ENCODE measurements around the gene TARS2.

Gene TARS2

DNA sequence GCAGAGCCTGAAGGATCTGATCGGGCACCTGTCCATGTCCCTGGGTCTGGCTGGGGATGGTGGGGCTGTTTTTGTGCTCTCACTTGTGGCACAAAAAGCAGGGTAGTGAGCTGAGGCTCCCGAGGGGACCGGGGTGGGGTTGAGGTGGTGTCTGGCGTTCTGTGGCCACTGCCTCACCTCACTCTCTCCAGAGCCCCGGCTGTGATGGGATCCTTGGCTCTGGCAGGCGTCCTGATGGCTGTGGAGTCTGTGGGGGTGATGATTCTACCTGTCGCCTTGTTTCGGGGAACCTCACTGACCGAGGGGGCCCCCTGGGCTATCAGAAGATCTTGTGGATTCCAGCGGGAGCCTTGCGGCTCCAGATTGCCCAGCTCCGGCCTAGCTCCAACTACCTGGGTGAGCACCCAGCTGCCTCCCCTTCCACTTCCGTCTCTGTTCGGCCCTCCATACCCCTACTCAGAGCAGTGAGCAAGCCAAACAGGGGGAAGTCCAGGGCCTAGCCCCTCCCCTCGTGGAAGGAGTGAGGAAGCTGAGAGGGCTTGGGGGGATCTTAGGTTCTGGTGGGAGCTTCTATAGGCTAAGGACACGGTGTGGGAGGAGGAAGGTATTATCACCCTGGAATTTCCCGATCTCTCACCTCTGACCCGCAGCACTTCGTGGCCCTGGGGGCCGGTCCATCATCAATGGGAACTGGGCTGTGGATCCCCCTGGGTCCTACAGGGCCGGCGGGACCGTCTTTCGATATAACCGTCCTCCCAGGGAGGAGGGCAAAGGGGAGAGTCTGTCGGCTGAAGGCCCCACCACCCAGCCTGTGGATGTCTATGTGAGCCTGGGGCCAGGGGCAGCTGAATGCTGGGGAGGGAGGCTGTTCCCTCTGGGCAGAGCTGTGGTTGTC, 69.0 kb downstream of the TARS2 start:
- no peak for DNase-seq (ENCODE audit: low read depth)
- TF ChIP-seq MYC (IDR thresholded peaks at IDR 0.05; ENCODE audit: low read depth, low read length) (no peak), POLR2A (IDR thresholded peaks at IDR 0.05; ENCODE audit: extremely low read depth, insufficient read length) (no peak)
- TF ChIP-seq, protein P1, sequence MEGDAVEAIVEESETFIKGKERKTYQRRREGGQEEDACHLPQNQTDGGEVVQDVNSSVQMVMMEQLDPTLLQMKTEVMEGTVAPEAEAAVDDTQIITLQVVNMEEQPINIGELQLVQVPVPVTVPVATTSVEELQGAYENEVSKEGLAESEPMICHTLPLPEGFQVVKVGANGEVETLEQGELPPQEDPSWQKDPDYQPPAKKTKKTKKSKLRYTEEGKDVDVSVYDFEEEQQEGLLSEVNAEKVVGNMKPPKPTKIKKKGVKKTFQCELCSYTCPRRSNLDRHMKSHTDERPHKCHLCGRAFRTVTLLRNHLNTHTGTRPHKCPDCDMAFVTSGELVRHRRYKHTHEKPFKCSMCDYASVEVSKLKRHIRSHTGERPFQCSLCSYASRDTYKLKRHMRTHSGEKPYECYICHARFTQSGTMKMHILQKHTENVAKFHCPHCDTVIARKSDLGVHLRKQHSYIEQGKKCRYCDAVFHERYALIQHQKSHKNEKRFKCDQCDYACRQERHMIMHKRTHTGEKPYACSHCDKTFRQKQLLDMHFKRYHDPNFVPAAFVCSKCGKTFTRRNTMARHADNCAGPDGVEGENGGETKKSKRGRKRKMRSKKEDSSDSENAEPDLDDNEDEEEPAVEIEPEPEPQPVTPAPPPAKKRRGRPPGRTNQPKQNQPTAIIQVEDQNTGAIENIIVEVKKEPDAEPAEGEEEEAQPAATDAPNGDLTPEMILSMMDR (IDR thresholded peaks at IDR 0.05; ENCODE audit: low read depth, low read length), result no peak
- TF ChIP-seq, protein P2, sequence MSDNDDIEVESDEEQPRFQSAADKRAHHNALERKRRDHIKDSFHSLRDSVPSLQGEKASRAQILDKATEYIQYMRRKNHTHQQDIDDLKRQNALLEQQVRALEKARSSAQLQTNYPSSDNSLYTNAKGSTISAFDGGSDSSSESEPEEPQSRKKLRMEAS (IDR thresholded peaks at IDR 0.05; ENCODE audit: low read depth, low read length), result no peak

DNA sequence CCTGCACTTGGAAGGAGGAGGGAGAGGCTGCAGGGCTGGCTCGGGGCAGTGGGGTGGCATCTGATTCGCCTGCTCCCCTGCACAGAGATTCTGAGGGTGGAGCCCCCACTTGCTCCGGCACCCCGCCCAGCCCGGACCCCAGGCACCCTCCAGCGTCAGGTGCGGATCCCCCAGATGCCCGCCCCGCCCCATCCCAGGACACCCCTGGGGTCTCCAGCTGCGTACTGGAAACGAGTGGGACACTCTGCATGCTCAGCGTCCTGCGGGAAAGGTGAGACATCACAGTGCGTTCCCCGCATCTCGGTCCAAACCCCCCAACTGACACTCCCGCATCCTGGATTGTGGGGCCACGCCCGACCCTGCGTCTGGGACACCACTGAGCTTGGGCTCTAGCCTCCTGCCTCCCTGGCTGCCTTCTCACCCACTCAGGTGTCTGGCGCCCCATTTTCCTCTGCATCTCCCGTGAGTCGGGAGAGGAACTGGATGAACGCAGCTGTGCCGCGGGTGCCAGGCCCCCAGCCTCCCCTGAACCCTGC, 69.9 kb downstream of the TARS2 start:
- H3K4me3 ChIP-seq (ENCODE audit: low read depth, low read length), result no peak overlapping the region
- TF ChIP-seq POLR2A (IDR thresholded peaks at IDR 0.05; ENCODE audit: extremely low read depth, insufficient read length), result no peak
- TF ChIP-seq, protein P2 (IDR thresholded peaks at IDR 0.05; ENCODE audit: low read depth, low read length), result no peak
- no peak for TF ChIP-seq MYC (IDR thresholded peaks at IDR 0.05; ENCODE audit: low read depth, low read length)
- TF ChIP-seq, protein P1 (IDR thresholded peaks at IDR 0.05; ENCODE audit: low read depth, low read length), result no peak

More for the DNA sequence above, 69.0 kb downstream of the TARS2 start:
- no peak overlapping the region for H3K4me3 ChIP-seq (ENCODE audit: low read depth, low read length)

More for the DNA sequence above, 69.9 kb downstream of the TARS2 start:
- no peak for DNase-seq (ENCODE audit: low read depth)

All from NB4 (cell line).